Stimulated activated CD4-positive, alpha-beta T cell treated with anti-CD3 and anti-CD28 coated beads, Interleukin-2, amount 100 ng/mL, for 48 hours (primary cell): ENCODE results near the gene KRTAP10-1.
"Not testable (repeated sequence)": the region's sequence is repeated elsewhere in the genome, so short reads cannot be mapped to it uniquely, and the experiment has no call there.

ENCODE experiments used
- DNase-seq, 2 donors: peaks; one replicate each; pipeline ENCODE4 v3.0.0-alpha.2; 2020

The KRTAP10-1 gene

DNA sequence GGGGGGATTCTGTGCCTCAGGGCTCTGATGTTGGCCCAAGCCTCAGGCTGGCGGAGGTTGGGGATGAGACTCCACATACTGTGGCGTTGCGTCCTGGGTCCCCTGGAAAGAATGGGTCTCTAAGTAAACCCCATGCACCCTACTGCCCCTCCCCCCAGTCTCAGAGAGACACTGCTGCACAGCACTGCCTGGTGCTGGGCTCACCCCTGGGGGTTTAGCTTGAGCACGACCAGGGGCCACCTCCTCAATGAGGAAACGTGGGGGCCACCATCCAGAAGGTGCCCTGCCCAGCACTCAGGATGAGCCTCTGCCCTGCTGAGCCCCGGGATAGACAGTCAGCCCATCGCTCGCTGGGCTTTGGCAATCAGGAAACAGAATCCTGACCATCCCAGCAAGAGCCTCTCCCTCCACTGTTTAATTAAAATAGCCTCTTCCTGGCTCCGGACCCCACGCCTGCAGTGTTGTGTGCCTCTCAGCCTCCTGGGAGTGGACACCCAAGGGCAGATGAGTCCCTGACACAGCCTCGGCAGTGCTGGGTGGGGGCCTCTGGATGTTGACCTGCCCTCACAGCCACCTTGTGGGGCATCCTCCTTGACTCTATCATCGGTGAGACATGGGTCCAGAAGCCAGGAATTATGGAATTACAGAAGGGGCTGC is 30.0 kb upstream of the KRTAP10-1 start:
- no peak for DNase-seq

DNA sequence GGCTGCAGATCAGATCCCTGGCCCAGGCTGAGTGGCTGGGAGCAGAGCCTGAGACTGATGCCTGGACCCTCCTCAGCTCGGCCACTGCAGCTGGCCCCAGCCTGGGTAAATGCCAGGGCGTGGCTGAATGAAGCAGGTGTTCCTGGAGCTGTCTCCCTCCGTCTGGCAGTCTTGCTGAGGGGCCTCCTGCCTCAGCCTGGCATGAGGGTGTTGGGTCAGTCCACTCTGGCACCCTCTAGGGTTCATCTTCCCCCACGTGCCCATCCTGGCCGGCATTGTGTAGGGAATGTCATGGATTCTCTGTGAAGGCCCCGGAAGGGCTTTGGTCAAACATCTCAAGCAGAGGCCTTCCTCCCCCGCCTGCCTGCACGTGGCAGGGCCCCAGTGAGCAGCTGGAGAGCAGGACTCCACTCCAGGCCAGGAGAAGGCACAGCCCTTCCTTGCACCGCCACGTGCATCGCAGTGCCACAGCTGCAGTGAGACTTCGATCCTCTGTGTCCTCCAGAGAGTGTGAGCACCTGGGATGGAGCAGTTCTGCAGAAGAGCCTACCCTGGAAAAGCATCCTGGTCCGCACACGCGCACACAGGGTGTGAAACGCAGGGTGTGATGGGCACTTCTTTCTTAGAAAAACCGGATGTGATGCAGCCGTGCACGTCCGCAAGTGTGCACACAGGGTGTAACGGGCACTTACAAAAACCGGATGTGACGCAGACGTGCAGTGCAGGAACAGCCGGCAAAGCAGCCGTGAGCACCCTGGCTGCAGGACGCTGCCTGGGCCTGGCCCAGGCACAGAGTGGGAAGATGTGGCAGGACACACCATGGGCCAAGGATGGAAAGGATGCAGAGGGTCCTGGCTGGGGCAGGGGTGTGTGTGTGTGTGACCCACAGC is 28.9 kb upstream of the KRTAP10-1 start:
- DNase-seq: no peak

DNA sequence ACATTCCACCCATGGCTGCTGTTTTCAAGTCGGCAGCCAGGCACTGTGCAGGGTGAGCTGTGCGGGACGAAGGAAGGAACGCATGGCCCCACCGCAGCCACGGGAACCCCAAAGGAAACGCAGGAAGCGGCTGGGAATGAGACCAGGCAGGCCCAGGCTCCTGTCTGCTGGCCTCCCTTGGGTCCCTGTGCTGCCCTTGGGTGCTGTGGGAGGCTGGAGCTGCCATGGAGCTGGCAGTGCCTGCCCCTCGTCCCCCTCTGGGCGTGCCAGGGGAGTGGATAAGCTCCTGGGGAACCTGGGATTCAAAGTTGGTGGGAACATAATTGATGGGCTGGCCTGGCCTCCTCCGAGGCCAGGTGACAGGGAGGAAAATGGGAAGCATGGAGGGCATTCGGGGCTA is 28.3 kb upstream of the KRTAP10-1 start:
- no peak for DNase-seq

DNA sequence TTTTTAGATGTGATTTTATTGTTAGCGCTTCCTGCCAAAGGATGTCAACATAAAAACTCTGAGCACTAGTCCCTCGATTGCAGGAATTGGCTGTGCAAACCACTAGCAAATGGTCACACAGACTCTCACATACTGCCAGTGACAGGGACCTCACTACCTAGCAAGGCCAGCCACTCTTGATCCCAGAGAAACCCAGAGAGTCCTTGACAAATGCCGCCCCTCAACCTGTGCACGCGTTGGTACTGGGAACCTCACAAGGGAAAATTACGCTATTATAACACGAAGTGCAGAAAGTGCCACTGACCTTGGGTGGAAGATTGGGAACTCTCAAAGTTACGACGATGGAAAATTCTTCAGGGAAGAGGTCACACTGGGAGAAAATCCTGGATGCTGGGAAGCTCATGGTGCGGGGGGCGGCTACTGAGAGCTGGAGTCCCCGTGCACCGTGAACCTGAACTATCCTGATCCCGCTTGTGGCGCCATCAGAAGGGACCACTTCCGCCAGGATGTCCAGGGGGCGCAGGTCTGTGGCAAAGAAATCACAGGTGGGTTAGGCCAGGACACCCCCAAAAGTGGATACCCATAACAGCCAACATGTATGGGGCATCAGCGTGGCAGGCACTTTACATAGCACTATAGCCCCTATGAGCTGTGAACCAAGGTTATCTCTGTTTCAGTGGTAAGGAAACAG is 27.6 kb upstream of the KRTAP10-1 start:
- DNase-seq: no peak

DNA sequence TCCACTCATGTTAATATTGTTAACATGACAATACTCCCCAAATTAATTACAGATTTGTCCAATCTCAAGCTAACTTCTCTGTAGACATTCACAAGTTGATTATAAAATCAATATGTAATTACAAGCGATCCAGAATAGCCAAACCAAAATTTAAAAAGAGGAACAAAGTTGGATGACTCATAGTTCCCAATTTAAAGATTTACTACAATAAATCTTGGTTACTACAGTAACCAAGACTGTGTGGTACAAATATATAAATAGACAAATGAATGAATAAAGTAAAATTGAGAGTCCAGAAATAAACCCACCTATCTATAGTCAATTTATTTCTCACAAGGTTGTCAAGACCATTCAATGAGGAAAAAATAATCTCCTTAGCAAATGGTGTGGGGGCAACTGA is 26.4 kb upstream of the KRTAP10-1 start:
- no peak for DNase-seq

DNA sequence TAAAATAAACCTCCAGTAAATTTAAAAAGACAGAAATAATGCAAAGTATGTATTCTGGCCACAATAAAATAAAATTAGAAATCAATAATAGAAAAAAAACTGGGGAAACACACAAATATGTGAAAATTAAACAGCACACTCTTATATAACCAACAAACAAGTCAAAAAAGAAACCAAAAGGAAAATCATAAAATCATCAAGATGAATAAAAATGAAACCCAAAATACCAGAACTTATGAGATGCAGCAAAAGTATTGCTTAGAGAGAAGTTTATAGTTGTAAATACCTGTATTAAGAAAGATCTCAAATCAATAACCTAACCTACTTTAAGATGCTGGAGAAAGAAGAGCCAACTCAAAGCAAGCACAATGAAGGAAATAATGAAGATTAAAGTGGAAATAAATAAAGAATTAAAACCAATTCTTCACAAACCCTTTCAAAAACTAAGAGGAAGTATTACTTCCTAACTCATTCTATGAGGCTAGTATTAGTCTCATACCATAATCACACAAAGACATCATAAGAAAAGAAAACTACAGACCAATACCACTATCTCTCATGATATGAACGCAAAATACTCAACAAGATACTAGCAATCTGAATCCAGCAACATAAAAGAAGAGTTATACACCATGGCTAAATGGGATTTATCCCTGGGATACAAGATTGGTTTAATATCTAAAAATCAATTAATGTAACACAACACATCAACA is 25.0 kb upstream of the KRTAP10-1 start:
- DNase-seq: no peak

DNA sequence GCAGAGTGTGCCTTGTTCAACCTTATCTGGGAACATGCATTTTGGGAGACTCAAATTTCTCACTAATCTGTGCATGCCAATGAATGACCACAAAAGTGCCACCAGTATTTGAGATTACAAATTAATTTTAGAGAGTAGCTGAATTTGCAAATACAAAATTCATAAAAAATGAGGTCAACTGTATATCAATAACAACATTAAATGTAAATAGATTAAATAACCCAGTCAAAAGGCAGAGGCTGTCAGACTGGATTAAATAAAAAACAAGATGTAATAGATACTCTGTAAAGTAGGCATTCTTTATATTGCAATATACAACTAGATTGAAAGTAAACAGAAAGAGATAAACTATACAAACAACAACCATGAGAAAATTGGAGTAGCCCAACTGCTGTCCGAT is 24.1 kb upstream of the KRTAP10-1 start:
- DNase-seq: no peak

DNA sequence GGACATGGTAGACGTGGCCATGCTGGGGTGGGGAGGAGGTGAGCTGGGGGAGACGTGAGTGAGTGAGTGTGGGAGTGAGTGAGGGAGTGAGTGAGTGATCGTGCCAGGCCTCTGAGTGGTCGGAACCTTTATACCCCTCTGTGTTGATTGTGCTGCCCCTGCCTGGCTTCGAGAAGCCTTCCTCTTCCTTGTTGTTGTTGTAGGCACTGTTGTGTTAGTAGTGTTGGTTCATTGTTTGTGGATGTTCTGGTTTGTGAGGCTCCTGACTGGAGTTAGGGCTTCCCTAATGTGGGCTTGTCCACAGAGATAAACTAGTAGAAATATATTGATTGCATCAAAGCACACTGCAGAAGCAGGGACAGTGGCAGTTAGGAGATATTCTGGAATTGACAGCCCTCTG is 18.7 kb upstream of the KRTAP10-1 start, which contains the start of gene KRTAP10-3:
Gene KRTAP10-3, minus strand, starts transcription at position 101 of the 400 bp plus-strand sequence. Its CDS starts 80 bp downstream, at position 21.
- no peak for DNase-seq

DNA sequence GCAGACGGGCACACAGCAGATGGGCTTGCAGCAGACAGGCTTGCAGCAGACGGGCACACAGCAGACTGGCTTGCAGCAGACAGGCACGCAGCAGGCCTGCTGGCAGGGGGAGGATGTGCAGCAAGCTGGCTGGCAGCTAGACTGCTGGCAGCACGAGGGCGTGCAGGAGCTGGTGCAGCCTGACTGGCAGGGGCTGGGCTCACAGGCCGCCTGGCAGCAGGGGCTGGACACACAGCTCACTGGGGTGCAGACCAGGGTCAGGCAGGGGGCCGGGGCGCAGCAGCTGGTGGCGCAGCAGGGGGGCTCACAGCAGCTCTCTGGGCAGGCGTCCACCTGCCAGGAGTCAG is 18.3 kb upstream of the KRTAP10-1 start:
- DNase-seq: not testable (repeated sequence)

DNA sequence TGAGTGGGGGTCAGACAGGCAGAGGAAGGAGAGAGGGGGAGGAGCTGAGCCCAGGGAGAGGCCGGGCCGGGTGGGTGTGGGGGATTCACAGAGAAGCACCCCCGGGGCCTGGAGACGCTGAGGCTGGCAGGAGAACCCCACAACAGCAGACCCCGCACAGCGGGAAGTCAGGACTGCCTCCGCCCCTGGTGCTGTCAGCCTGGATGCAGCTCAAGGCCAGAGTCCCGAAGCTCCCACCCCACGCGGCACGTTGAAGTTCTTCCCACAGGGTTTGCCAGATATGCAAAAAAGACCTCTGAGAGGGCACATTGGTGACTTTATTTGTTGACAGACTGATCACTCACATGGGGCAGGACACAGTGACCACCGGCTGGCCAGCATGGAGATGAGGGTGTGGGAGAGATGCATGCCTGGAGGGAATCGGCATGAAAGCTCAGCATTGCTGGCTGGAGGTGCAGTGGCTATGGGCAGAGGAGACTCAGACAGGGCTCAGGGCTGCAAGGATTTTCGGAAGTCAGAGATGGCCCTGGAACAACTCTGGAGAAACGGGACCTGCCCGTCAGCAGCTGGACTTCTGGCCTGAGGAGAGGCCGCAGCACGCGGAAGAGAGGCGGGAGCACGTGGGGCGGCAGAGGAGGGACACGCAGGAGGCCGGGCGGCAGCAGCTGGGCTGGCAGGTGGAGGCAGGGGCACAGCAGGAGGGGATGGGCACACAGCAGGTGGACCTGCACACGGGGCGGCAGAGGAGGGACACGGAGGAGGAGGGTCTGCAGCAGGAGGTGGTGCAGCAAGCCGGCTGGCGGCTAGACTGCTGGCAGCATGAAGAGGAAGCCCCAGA is 17.7 kb upstream of the KRTAP10-1 start:
- DNase-seq: no peak

DNA sequence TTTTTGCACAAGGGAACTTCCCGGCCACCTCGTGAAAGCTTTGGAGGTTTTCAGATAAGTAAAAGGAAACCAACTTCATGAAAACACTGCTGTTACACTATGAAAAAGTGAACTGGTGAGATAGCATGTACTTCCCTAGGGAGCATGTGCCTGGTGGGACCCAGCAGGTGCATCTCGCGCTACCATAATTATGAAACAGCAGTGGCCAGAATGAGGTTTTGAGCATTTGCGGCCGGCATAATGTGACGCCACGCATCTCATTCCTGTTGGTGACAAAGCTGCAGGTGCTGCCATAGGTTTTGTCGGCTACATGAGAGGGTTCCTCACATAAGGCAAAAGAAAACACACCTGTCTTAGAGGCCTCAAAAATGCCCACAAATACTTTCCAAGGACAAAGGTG is 16.9 kb upstream of the KRTAP10-1 start:
- DNase-seq: no peak

DNA sequence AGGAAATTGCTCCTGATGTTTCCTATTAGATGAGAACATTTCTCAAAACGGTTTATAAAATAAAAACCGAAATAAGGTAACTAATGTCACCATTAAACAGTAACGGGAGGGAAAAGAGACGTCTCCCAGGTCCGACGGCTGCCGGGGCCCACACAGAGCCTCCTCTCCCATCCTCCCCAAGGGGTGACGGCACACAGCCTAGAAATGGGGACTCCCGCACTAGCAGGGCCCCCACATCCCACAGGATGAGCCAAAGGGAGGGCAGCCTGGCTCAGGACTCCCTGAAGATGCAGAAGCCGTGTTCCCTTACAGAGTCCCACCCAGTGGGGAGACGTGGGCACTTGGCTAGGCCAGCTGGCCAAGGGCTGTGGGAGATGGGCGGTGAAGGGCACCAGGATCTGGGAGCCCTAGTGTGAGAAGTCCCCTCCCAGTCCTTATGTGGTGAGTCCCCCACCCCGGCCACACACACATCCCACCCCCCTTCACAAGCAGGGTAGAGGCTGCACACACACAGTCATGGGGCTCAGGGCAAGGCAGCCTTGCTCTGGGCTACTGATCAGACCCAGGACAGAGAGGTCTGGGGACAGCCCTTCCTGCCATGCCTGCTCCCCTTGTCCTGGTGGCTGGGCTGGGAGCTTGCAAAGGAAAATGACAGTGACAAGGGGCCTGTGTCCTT is 15.3 kb upstream of the KRTAP10-1 start:
- no peak for DNase-seq

DNA sequence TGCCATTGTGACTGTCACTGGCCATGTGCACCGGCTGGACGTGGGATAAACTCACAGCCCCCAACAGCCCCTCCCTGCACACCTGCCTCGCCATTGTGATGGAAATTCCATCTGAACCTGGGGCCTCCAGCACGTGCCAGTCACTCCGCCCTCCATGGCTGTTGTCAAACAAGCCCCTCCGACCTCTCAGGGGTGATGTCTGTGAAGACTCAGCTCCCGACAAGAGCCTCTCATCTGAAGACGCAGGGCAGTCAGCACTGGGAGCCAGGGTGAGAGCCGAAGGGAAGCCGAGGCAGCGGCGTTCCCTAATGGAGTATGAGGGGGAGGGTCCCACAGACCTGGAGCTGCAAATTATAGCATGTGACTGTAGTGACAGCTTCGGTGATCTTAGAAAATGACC is 12.7 kb upstream of the KRTAP10-1 start:
- DNase-seq: no peak

DNA sequence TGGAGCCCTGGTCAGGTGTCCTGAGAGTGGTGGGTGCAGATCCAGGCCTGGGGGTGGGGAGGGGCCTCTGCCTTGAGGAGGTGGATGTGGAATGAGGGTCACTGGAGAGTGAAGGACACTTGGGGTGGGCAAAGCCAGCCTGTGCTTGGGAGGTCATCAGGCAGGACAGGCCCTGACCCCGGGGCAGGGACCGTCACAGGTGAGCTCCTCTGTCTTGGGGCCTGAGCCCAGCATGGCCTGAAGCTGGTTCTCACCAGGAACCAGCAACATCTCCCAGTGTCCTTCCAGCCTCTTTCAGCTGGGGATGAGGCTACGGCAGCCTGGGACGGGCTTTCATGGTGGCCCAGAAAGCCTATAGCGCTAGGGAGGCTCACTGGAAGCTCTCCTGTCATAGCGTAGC is 12.1 kb upstream of the KRTAP10-1 start:
- DNase-seq: no peak

DNA sequence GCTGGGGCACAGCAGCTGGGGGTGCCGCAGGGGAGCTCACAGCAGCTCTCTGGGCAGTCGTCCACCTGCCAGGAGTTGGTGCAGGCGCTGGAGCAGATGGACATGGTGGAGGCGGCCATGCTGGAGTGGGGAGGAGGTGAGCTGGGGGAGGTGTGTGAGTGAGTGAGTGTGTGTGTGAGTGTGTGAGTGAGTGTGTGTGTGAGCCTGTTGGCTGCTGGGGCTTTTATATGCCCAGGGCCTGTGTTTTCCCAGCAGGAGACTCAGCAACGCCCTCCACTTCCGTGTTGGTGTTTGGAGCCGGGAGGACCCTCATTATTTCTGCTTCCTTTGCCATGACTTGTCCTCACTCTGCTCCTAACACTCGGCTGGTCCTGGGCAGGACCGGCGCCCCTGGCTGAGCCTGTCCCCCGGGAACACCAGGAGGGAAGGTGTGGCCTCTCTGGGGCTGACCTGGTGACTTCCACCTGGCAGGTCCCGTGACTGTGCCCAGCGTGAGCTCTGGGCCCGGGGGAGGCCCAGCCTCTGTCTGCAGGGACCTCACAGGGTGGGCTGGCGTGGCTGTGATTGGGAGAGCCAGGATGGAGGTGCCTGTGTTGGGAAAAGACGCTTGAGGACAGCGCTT is 11.5 kb upstream of the KRTAP10-1 start, which contains the start of gene KRTAP10-2:
Gene KRTAP10-2, minus strand, starts transcription at position 166 of the 622 bp plus-strand sequence. Its CDS starts 47 bp downstream, at position 119.
- DNase-seq: no peak

DNA sequence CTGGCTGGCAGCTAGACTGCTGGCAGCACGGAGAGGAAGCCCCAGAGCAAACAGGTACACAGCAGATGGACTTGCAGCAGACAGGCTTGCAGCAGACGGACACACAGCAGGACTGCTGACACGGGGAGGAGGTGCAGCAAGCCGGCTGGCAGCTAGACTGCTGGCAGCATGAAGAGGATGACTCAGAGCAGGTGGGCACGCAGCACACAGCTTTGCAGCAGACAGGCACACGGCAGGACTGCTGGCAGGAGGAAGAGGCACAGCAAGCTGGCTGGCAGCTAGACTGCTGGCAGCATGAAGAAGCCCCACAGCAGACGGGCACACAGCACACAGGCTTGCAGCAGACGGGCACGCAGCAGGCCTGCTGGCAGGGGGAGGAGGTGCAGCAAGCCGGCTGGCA is 10.8 kb upstream of the KRTAP10-1 start:
- DNase-seq: no peak

DNA sequence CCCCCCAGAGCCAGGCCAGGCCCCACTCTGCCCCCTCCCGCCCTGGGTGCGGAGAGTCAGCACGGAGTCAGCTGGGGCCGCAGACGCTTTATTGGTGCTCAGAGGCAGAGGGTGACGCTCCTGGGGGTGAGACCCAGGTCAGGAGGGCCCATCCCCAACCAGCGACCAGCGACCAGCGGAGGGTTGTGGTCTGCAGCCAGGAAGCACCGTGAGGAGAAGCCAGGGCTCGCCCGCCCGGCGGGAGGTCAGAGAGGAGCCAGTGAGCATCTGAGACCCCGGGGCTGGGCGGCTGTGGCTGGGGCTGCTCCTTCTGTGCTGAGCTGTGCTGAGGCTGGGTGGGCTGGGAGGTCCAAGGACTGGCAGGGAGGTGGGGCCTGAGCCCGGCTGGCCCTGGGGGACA is 10.3 kb upstream of the KRTAP10-1 start:
- DNase-seq: not testable (repeated sequence)

DNA sequence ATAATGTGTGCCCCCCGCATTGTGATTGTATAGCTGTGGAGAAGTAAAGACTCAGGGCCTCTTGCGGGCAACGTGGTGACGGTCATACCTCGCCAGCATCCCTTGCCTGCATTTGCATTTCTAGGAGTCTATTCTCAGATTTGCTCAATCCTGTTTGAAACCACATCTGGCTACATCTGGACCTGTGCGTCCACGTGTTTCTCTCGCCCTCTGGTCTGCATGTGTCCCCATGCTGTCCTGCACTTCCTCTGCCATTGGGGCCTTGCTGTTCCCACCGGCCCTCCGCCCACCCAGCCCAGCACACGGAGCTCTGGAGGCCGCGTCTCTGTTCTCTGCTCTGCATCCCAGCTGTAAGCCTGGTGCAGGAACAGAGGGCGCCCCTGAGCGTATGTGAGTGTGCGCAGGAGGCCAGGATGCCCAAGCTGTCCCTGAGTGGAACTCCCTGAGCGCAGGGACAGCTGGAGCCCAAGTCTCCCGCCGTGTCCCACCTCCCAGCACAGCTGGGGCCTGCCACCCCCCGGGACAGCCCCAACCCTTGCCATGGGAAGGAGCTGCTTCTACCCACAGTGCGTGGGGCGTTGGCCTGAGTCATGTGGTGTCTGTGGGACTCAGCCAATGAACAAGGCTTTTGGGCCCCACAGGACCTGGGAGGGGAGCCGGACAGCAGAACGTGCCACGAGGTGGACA is 9.7 kb upstream of the KRTAP10-1 start:
- DNase-seq: no peak

DNA sequence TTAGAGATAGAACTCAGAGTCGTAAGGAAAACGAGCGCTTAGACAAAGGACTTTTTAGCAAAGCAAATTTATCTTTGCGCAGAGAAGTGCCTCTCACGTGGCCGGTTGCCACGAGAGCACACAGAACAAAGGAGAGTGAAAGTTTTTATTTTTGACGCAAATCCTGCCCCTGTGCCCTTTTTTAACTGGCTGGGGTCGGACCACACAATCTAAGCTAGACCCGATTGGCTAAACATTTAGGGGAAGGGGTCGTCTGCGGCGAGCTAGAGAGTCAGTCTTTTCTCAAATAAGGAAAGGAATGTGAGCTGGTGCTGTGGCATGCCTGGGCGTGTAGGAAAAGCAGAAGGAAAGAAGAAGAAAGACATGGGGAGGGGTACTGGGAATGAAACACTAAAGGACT is 8.9 kb upstream of the KRTAP10-1 start:
- no peak for DNase-seq

DNA sequence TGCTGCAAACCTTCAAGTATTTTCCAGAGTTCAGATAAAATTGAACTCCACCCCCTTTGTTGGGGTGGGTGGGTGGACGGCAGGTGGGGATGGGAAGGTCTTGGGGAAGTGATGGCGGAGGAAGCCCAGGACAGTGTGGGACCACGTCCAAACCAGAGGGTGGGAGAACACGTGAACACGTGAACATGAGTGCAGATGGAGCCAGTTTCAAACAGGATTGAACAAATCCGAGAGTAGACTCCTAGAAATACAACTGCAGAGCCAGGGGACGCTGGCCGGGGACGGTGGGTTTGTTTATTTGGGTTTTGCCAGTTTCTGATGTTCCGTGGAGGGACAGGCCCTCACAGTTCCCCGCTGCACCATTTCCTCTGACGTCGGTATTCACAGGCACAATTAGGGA is 8.4 kb upstream of the KRTAP10-1 start:
- no peak for DNase-seq
